Measurements from ENCODE around the gene TMEM125.

The TMEM125 gene

DNA sequence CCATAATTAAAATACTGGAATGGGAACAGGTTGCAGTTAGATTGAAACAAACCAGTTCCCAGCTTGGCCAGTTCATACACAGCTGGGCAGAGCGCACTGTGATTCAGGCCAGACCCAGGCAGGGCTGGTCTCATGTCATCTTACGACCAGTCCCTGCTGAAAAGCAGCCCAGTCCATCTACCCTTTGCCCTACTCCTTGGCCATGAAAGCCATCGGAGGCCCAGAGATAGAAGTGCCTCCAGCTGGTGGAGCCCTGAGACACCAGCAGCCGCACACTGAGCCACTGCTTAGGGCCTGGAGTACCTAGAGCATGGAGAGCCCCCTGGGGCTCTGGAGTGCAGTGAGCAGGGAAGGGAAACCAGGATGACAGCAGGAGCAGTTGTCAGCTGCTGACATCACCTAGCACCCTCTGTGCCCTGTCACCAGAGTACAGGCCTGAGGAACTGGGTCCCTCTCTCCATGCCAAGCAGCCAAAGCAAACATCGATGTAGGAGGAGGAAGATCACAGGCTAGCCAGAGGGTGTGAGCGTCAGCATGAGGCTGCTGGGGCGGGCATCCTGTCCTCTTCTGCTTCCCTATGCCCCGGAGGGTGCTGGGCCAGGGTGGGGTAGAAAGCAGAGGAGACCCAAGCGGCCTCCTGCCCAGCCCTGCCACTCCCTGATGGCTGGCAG is 34.2 kb upstream of the TMEM125 start:
- no peak overlapping the region for H3K4me3 ChIP-seq (ENCODE audit: low read depth, low read length)
- no peak for DNase-seq (ENCODE audit: low read depth)
- TF ChIP-seq, protein P1, sequence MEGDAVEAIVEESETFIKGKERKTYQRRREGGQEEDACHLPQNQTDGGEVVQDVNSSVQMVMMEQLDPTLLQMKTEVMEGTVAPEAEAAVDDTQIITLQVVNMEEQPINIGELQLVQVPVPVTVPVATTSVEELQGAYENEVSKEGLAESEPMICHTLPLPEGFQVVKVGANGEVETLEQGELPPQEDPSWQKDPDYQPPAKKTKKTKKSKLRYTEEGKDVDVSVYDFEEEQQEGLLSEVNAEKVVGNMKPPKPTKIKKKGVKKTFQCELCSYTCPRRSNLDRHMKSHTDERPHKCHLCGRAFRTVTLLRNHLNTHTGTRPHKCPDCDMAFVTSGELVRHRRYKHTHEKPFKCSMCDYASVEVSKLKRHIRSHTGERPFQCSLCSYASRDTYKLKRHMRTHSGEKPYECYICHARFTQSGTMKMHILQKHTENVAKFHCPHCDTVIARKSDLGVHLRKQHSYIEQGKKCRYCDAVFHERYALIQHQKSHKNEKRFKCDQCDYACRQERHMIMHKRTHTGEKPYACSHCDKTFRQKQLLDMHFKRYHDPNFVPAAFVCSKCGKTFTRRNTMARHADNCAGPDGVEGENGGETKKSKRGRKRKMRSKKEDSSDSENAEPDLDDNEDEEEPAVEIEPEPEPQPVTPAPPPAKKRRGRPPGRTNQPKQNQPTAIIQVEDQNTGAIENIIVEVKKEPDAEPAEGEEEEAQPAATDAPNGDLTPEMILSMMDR (conservative IDR thresholded peaks at IDR 0.05; ENCODE audit: low read depth, low read length), result no peak

- TF ChIP-seq, protein P1 (conservative IDR thresholded peaks at IDR 0.05; ENCODE audit: low read depth, low read length), result no peak
- H3K4me3 ChIP-seq (ENCODE audit: low read depth, low read length), result no peak overlapping the region
- no peak for DNase-seq (ENCODE audit: low read depth)
Observed at GRCh38 chr1:43237121-43237520, 32.7 kb upstream of the TMEM125 start.

DNA sequence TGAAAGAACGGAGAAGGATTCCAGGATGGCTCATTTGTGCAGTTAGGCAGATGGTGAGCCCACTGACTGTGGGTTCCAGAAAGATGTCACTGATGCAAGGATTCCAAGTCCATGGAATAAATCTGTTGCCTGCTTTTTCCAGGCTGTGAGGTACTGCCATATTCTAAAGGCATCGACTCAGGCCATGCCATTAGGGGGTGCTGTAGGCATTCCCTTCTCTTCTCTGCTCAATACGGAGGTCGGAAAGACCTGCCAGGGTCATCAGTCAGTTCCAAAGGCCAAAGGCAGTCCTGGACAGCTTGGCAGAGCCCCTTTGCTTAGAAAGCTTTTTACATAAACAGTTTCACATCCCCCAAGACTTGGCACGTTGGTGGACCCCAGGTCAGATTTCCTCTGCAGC is 31.7 kb upstream of the TMEM125 start:
- H3K4me3 ChIP-seq (ENCODE audit: low read depth, low read length), result no peak overlapping the region
- DNase-seq (ENCODE audit: low read depth), result peak; percentile 79
- TF ChIP-seq, protein P1 (conservative IDR thresholded peaks at IDR 0.05; ENCODE audit: low read depth, low read length), result peak; percentile 94

GRCh38 chr1:43238991-43239469 is 30.8 kb upstream of the TMEM125 start:
- DNase-seq (ENCODE audit: low read depth), result no peak
- TF ChIP-seq, protein P1 (conservative IDR thresholded peaks at IDR 0.05; ENCODE audit: low read depth, low read length), result no peak
- H3K4me3 ChIP-seq (ENCODE audit: low read depth, low read length), result no peak overlapping the region

DNA sequence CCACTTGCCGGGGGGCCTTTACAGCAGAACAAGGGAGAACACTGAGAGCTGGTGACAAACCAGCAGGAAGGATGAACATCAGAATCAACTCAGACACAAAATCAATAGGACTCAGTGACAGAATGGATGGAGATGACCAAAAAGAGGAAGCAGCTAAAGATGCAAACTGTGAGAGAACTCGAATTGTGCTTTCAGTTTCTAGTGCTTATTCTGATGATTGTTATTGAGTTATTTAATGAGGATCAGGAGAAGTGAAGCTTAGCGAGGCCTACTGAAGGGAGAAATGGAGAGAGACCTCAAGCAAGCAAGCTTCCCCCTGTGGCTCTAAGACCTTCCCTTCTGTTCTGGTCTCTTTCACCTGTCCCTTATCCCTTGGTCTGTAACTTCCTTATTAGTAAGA is 30.3 kb upstream of the TMEM125 start:
- TF ChIP-seq, protein P1 (conservative IDR thresholded peaks at IDR 0.05; ENCODE audit: low read depth, low read length), result no peak
- no peak for DNase-seq (ENCODE audit: low read depth)
- no peak overlapping the region for H3K4me3 ChIP-seq (ENCODE audit: low read depth, low read length)

GRCh38 chr1:43241413-43241836 is 28.4 kb upstream of the TMEM125 start:
- peak; percentile 76 for DNase-seq (ENCODE audit: low read depth)
- TF ChIP-seq, protein P1 (conservative IDR thresholded peaks at IDR 0.05; ENCODE audit: low read depth, low read length), result no peak

DNA sequence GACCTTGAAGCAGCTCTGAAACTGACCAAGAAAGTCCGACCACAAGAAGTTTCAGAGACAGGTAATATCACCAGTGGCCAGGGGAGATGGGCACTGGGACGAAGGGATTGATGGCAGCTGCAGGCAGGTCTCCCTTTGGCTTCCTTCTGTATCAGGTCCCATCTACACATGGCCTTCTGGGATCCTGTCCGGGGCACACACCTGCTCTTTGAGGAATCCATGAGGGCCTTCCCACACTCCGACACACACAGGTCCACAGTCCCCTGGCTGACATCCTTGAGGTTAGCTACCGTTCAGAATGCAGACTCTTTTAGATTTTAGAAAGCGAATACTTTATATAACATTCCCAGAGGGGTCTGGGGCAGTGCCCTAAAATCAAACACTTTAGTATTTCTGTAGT is 26.5 kb upstream of the TMEM125 start:
- no peak overlapping the region for H3K4me3 ChIP-seq (ENCODE audit: low read depth, low read length)
- no peak for DNase-seq (ENCODE audit: low read depth)
- TF ChIP-seq, protein P1 (conservative IDR thresholded peaks at IDR 0.05; ENCODE audit: low read depth, low read length), result no peak

More at GRCh38 chr1:43241413-43241836, 28.4 kb upstream of the TMEM125 start:
- no peak overlapping the region for H3K4me3 ChIP-seq (ENCODE audit: low read depth, low read length)

Data from choroid plexus epithelial cell (primary cell).